ENCODE results near the gene MUL1. TPM values are rescaled to one million over a fixed set of nuclear protein-coding genes. Genes with fewer than 3 reads are reported as not detected.

The MUL1 gene, protein sequence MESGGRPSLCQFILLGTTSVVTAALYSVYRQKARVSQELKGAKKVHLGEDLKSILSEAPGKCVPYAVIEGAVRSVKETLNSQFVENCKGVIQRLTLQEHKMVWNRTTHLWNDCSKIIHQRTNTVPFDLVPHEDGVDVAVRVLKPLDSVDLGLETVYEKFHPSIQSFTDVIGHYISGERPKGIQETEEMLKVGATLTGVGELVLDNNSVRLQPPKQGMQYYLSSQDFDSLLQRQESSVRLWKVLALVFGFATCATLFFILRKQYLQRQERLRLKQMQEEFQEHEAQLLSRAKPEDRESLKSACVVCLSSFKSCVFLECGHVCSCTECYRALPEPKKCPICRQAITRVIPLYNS
- total RNA-seq: 10 to 100 TPM; 27.8 to 36.0 TPM
- 10 to 100 TPM; 22.0 to 26.2 (median 24.2) TPM for polyA plus RNA-seq (ENCODE audit: insufficient read length in 6 of 6)
- long read RNA-seq, donor 1, transcript MUL1-201 (4 exons, 2,438 nt): major isoform, 8 of 8 reads
- long read RNA-seq, donor 1, partial matches to known transcripts: 0 of 8 reads
- long read RNA-seq, donor 1, other reads (novel, unspliced or antisense): 0 of 8 reads
- long read RNA-seq, donor 2, transcript MUL1-201 (4 exons, 2,438 nt): major isoform, 11 of 11 reads
- long read RNA-seq, donor 2, partial matches to known transcripts: 0 of 11 reads
- long read RNA-seq, donor 2, other reads (novel, unspliced or antisense): 0 of 11 reads
- long read RNA-seq, donor 3, transcript MUL1-201 (4 exons, 2,438 nt): major isoform, 7 of 7 reads
- long read RNA-seq, donor 3, partial matches to known transcripts: 0 of 7 reads
- long read RNA-seq, donor 3, other reads (novel, unspliced or antisense): 0 of 7 reads
- long read RNA-seq, donor 4, transcript MUL1-201 (4 exons, 2,438 nt): major isoform, 21 of 22 reads
- long read RNA-seq, donor 4, partial matches to known transcripts: 0 of 22 reads
- long read RNA-seq, donor 4, other reads (novel, unspliced or antisense): 1 of 22 reads
- long read RNA-seq, donor 5, transcript MUL1-201 (4 exons, 2,438 nt): major isoform, 10 of 10 reads
- long read RNA-seq, donor 5, partial matches to known transcripts: 0 of 10 reads
- long read RNA-seq, donor 5, other reads (novel, unspliced or antisense): 0 of 10 reads
- long read RNA-seq, donor 6, transcript MUL1-201 (4 exons, 2,438 nt): major isoform, 12 of 12 reads
- long read RNA-seq, donor 6, partial matches to known transcripts: 0 of 12 reads
- long read RNA-seq, donor 6, other reads (novel, unspliced or antisense): 0 of 12 reads
- long read RNA-seq, donor 7, transcript MUL1-201 (4 exons, 2,438 nt): major isoform, 6 of 6 reads
- long read RNA-seq, donor 7, partial matches to known transcripts: 0 of 6 reads
- long read RNA-seq, donor 7, other reads (novel, unspliced or antisense): 0 of 6 reads
- long read RNA-seq, donor 8, transcript MUL1-201 (4 exons, 2,438 nt): major isoform, 14 of 14 reads
- long read RNA-seq, donor 8, partial matches to known transcripts: 0 of 14 reads
- long read RNA-seq, donor 8, other reads (novel, unspliced or antisense): 0 of 14 reads
- long read RNA-seq, donor 9, partial matches to known transcripts: 0 of 1 reads
- long read RNA-seq, donor 9, other reads (novel, unspliced or antisense): 0 of 1 reads
- long read RNA-seq, donor 10, transcript MUL1-201 (4 exons, 2,438 nt): major isoform, 45 of 47 reads
- long read RNA-seq, donor 10, partial matches to known transcripts: 0 of 47 reads
- long read RNA-seq, donor 10, other reads (novel, unspliced or antisense): 2 of 47 reads
- long read RNA-seq, donor 11, transcript MUL1-201 (4 exons, 2,438 nt): major isoform, 10 of 10 reads
- long read RNA-seq, donor 11, partial matches to known transcripts: 0 of 10 reads
- long read RNA-seq, donor 11, other reads (novel, unspliced or antisense): 0 of 10 reads
- long read RNA-seq, donor 12, transcript MUL1-201 (4 exons, 2,438 nt): major isoform, 9 of 9 reads
- long read RNA-seq, donor 12, partial matches to known transcripts: 0 of 9 reads
- long read RNA-seq, donor 12, other reads (novel, unspliced or antisense): 0 of 9 reads

DNA sequence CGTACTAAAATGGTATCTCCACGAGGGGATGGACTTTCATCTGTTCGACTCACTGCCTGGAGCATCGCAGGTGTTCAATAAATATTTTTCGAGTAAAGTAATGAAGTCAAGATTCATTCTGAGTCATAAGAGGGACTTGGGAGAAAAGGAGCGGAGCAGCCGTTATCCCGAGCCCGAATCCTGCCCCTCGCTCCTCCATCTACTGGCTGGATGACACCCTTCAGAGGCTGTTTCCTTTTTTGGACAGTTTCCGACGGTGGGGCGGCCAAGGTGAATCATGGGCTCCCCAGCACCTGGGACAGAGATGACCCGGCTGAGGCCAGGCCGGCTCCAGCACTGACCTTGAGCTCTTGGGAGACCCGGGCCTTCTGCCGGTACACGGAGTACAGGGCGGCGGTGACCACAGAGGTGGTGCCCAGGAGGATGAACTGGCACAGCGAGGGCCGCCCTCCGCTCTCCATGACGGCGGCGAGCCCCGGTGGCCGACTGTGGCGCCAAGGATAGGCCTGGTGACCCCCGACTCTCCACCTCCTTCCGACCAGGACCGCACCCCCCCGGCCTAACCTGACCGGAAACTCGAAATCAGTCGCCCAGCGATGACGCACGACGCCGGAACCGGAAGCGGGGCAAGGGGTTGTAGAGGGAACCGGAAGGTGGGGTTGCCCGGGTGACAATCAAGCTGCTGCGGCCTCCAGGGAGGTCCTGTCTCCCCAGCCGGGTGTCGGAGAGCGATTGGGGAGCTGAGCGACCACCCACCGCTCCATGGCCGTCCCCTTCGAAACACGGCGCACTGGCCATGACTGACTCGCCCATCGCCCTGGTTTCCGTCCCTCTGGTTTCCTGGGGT, at the start of gene MUL1:
Gene MUL1, minus strand, starts transcription at position 588 of the 847 bp plus-strand sequence. Its CDS starts 127 bp downstream, at position 461.
- Histone ChIP-seq H3K4me1 (peaks cover 13 to 30% of the 10 kb centered on the region in 2 donors), H3K9me3 (no peaks in the 10 kb centered on the region), H3K27me3 (peaks cover 0 to 13% of the 10 kb centered on the region in 2 donors), H3K36me3 (peaks cover 0 to 11% of the 10 kb centered on the region in 2 donors), H3K27ac (peak within 1 kb of the TSS; percentile 57 to 86), H3K4me3 (peak within 1 kb of the TSS; percentile 92 to 97)
- TF ChIP-seq, protein P1, sequence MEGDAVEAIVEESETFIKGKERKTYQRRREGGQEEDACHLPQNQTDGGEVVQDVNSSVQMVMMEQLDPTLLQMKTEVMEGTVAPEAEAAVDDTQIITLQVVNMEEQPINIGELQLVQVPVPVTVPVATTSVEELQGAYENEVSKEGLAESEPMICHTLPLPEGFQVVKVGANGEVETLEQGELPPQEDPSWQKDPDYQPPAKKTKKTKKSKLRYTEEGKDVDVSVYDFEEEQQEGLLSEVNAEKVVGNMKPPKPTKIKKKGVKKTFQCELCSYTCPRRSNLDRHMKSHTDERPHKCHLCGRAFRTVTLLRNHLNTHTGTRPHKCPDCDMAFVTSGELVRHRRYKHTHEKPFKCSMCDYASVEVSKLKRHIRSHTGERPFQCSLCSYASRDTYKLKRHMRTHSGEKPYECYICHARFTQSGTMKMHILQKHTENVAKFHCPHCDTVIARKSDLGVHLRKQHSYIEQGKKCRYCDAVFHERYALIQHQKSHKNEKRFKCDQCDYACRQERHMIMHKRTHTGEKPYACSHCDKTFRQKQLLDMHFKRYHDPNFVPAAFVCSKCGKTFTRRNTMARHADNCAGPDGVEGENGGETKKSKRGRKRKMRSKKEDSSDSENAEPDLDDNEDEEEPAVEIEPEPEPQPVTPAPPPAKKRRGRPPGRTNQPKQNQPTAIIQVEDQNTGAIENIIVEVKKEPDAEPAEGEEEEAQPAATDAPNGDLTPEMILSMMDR (IDR thresholded peaks at IDR 0.05): no peak
- DNase-seq: peak; percentile 93 to 97 (median 96)
- intact Hi-C loops (cut with DNase I): no loop called here
- peak; percentile 98 for ATAC-seq

DNA sequence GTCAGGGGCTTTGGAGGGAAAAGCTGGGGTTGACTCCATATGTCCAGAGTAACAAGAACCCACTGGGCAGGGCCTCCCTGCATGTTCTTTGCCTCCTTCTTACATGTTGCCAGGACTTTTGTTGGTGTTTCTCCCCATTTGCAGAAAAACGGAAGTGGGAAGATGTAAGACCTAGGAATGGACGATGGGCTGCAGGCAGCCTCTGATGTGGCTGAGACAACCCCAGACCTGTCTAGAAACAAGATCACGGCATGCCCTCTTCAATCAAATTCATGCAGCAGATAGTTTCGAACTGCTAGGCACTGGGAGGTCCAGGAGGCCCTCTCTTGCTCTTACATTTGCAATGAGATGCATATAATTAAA, 47.8 kb upstream of the MUL1 start:
- peaks cover 0 to 14% of the 10 kb centered on the region in 2 donors for H3K4me1 ChIP-seq
- TF ChIP-seq, protein P1 (IDR thresholded peaks at IDR 0.05): no peak
- ATAC-seq (no peak), DNase-seq (no peak)
- H3K9me3 ChIP-seq: no peaks in the 10 kb centered on the region
- H3K36me3 ChIP-seq: no peaks in the 10 kb centered on the region
- peaks cover 39 to 89% of the 10 kb centered on the region in 2 donors for H3K27me3 ChIP-seq
- H3K4me3 ChIP-seq: no peak overlapping the region
- H3K27ac ChIP-seq: no peak overlapping the region
- intact Hi-C loops (cut with DNase I): no loop called here

DNA sequence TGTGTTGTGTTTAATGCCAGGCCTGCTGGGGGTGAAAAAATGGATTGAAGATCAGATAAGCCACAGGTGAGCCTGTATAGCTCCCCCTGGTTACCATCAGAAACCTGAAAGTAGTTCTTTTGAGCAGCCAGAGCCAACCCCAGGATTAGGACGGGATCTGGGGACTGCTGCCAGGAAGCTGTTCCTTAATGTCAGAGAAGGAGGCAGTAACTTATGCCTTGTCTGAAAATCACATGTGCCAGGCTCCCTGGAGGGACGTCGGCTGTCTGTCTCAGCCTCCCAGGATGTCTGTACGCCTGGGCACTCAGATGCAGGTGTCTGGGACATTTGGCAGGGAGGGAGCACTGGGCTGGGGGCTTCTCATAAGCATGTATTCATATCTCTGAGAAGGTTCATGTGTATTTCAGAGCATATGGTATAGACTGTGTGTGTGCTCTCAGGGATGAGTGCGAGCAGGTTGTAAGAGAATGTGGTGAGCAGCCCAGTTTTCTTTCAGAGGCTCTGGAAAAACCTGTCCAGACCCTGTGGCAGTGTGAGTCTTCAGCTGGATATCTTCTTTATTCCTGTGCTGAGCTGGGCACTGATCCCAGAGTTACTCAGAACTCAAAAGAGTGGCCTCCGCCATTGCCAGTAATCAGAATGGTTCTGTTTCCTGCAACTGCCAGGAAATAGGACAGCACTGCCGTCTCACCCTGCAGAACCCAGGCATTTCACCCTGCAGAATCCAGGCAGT, 47.2 kb upstream of the MUL1 start:
- Histone ChIP-seq H3K4me3 (no peak overlapping the region), H3K36me3 (no peaks in the 10 kb centered on the region), H3K27me3 (peaks cover 40 to 89% of the 10 kb centered on the region in 2 donors), H3K4me1 (peaks cover 0 to 14% of the 10 kb centered on the region in 2 donors), H3K9me3 (no peaks in the 10 kb centered on the region), H3K27ac (no peak overlapping the region)
- TF ChIP-seq, protein P1 (IDR thresholded peaks at IDR 0.05): no peak
- ATAC-seq (no peak), DNase-seq (no peak)
- intact Hi-C loops (cut with DNase I): no loop called here

Measured in left lung (tissue), 14 donors.